ENCODE results near the gene FANCG. TPM values are rescaled to one million over a fixed set of nuclear protein-coding genes. Genes with fewer than 3 reads are reported as not detected.

Gene FANCG
- total and polyA plus RNA-seq, 2 donors (not counting 1 experiment from before 2014, with no cell fraction given), result 26.5 to 40.1 TPM

DNA sequence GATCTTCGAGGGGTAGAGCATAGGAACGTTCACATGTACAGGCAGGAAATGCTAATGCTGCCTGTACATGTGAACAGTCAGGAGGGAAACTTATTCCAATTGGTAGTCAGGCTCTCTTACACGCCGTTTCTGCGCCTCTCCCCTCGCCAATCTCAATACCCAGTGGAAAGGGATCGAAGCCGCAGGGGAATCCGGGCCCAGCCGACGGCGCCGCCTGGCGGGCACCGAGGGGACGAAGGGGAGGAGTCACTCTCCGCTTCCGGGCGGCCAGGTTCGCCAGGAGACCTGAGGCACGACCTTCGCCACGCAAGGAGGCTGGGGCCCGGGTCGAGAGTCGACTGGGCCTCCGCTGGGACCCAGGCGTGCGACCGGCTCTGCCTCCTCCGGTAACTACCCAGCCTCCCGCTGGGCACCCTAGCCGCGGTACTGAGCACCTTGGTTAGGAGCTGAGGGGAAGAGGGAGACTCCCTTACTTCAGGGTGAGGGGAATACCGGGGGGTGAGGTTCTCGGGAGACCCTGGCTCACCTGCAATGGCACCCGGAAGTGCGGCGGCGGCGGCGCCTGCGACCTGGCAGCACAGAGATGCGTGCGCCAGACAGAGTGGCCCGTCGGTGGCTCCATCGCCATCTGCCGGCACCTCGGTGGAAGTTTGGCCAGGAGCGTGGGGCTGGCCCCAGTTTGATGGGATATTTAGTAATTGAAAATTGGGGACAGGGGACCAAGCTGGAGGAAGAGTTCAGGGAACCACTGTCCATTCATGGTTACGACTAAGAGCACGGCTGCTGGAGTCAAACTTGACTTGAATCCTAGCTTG, 16.5 kb upstream of the FANCG start, which contains the start of gene PIGO:
PIGO (minus strand) TSS at position 557 of the 815 bp plus-strand sequence. CDS start 1,026 bp downstream, outside the sequence.
- intact Hi-C loops (cut with micrococcal nuclease), result loop anchor here (1.0 to 5.0 kb wide), 5 partner anchors 16 to 719 kb away; partner anchors contain the start of genes DNAJB5, MYORG and VCP
- Histone ChIP-seq H3K9ac (ENCODE audit: low read length) (peak within 1 kb of the TSS; percentile 99), H4K20me1 (ENCODE audit: control insufficient read depth, insufficient read depth, low read length, poor library complexity, severe bottlenecking) (no peaks in the 10 kb centered on the region), H3K27me3 (replicated peaks in 1 of 4; ENCODE audit: control extremely low read depth in 1 of 4, control insufficient read depth in 3 of 4, insufficient read depth in 4 of 4, low read length in 3 of 4) (no peaks in the 10 kb centered on the region), H3K4me3 (ENCODE audit: control extremely low read depth in 1 of 5, extremely low read depth in 1 of 5, insufficient read depth in 1 of 5, low read depth in 2 of 5, low read length in 4 of 5) (peak within 1 kb of the TSS; percentile 61 to 100 (median 93)), H3K27ac (ENCODE audit: low read length in 2 of 2) (peak within 1 kb of the TSS; percentile 99), H3K36me3 (replicated peaks in 1 of 2; ENCODE audit: control extremely low read depth in 1 of 2, control insufficient read depth in 1 of 2, extremely low read depth in 1 of 2, insufficient read depth in 2 of 2, low read length in 1 of 2) (peaks cover 3 to 56% of the 10 kb centered on the region in 2 experiments), H3K9me3 (ENCODE audit: control extremely low read depth in 1 of 3, control insufficient read depth in 2 of 3, insufficient read depth in 1 of 3, low read length in 2 of 3) (no peaks in the 10 kb centered on the region), H3K4me2 (replicated peaks; ENCODE audit: low read depth, low read length, poor library complexity, severe bottlenecking) (peak within 1 kb of the TSS; percentile 91), H3K79me2 (ENCODE audit: control insufficient read depth, insufficient read depth, low read length) (peaks cover 8% of the 10 kb centered on the region), H2AFZ (ENCODE audit: insufficient read depth, low read depth, low read length, poor library complexity, severe bottlenecking) (peak within 1 kb of the TSS; percentile 84), H3K4me1 (ENCODE audit: control insufficient read depth in 2 of 2, insufficient read depth in 2 of 2, low read length in 2 of 2) (peaks cover 7 to 16% of the 10 kb centered on the region in 2 donors)
- no peaks in the 10 kb centered on the region for H3K27me3 Mint-ChIP-seq
- peaks cover 34% of the 10 kb centered on the region for H3K4me1 Mint-ChIP-seq
- DNase-seq (peak; percentile 94), ATAC-seq (ENCODE audit: low read depth) (peak; percentile 92)
- ChIA-PET POLR2A (interaction anchor here (0.8 to 1.2 kb wide), 3 partner anchors 15 to 24 kb away, joined by 3 to 4 read pairs (median 3); partner anchors contain the start of gene VCP), CTCF (interaction anchor here (0.8 to 4.1 kb wide), 14 partner anchors 10 to 380 kb away, joined by 3 to 61 read pairs (median 8); partner anchors contain the start of genes ATOSB, FANCG and VCP)
- H3K27ac Mint-ChIP-seq, result peak within 1 kb of the TSS; percentile 94
- no peaks in the 10 kb centered on the region for H3K9me3 Mint-ChIP-seq (ENCODE audit: insufficient read depth)
- H3K4me3 Mint-ChIP-seq, result peak within 1 kb of the TSS; percentile 90
- WGBS (ENCODE audit: insufficient coverage), result under 1% methylated on average over 51 of the region's 53 CpGs
- TF ChIP-seq, protein P1, sequence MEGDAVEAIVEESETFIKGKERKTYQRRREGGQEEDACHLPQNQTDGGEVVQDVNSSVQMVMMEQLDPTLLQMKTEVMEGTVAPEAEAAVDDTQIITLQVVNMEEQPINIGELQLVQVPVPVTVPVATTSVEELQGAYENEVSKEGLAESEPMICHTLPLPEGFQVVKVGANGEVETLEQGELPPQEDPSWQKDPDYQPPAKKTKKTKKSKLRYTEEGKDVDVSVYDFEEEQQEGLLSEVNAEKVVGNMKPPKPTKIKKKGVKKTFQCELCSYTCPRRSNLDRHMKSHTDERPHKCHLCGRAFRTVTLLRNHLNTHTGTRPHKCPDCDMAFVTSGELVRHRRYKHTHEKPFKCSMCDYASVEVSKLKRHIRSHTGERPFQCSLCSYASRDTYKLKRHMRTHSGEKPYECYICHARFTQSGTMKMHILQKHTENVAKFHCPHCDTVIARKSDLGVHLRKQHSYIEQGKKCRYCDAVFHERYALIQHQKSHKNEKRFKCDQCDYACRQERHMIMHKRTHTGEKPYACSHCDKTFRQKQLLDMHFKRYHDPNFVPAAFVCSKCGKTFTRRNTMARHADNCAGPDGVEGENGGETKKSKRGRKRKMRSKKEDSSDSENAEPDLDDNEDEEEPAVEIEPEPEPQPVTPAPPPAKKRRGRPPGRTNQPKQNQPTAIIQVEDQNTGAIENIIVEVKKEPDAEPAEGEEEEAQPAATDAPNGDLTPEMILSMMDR (IDR thresholded peaks at IDR 0.05), result peak; percentile 85
- no peak for TF ChIP-seq EZH2 (IDR thresholded peaks at IDR 0.05; ENCODE audit: borderline replicate concordance, insufficient read depth, low read depth, low read length, poor library complexity, severe bottlenecking)
